CD14-positive monocyte (primary cell): Measurements from ENCODE around the gene SLC36A1. TPM values are rescaled to one million over a fixed set of nuclear protein-coding genes. Genes with fewer than 3 reads are reported as not detected.
A peak's percentile ranks its signal among the peaks of the same experiment; 100 is the strongest.

ENCODE experiments used
- DNase-seq, 3 donors: peaks; one replicate each; pipeline ENCODE4 v3.0.0-alpha.2; 2011 to 2022
- H2AFZ ChIP-seq: 2 replicates; pipeline ENCODE4 v1.6.0; 2012; ENCODE audit warnings: mild to moderate bottlenecking, low read depth, low read length, inconsistent platforms; ENCODE audit not compliant: insufficient read depth, poor library complexity, severe bottlenecking
- H3K27ac ChIP-seq, 2 donors: 1 replicate in 1 of 2; 2 replicates in 1 of 2; pipeline ENCODE4 v1.5.1; 2012 to 2013; ENCODE audit warnings: low read length in 2 of 2, control low read depth in 1 of 2, inconsistent platforms in 1 of 2, low read depth in 1 of 2, mild to moderate bottlenecking in 1 of 2
- H3K27me3 ChIP-seq, 2 donors: one replicate each; pipeline versions ENCODE4 v1.6.0 to v1.6.1; 2011 to 2013; ENCODE audit warnings: low read length in 2 of 2; ENCODE audit not compliant: control insufficient read depth in 2 of 2, insufficient read depth in 2 of 2
- H3K36me3 ChIP-seq, 2 donors: replicated peaks in 1 of 2; 1 replicate in 1 of 2; 2 replicates in 1 of 2; pipeline versions ENCODE4 v1.5.1 to v1.6.1; 2012 to 2013; ENCODE audit warnings: low read length in 2 of 2, control low read depth in 1 of 2, inconsistent platforms in 1 of 2, mild to moderate bottlenecking in 1 of 2; ENCODE audit not compliant: insufficient read depth in 2 of 2, control insufficient read depth in 1 of 2
- H3K4me1 ChIP-seq, 2 donors: 1 replicate in 1 of 2; 2 replicates in 1 of 2; pipeline versions ENCODE4 v1.5.1 to v1.6.1; 2012 to 2013; ENCODE audit warnings: low read length in 2 of 2, control low read depth in 1 of 2, inconsistent platforms in 1 of 2, mild to moderate bottlenecking in 1 of 2, moderate library complexity in 1 of 2; ENCODE audit not compliant: insufficient read depth in 2 of 2, control insufficient read depth in 1 of 2
- H3K4me2 ChIP-seq: replicated peaks from 2 replicates; pipeline ENCODE3; 2012; ENCODE audit warnings: low read length, moderate library complexity, mild to moderate bottlenecking; ENCODE audit not compliant: poor library complexity, severe bottlenecking; ENCODE audit errors: extremely low read depth
- H3K4me3 ChIP-seq, 3 experiments: fragments of 200-600 bp in 1 of 3; sonication (generic) in 1 of 3; replicated peaks in 1 of 3; 1 replicate in 2 of 3; 2 replicates in 1 of 3; pipeline ENCODE4 v1.5.1; 2011 to 2013; ENCODE audit warnings: low read length in 3 of 3, mild to moderate bottlenecking in 3 of 3, control low read depth in 2 of 3, low read depth in 2 of 3, inconsistent platforms in 1 of 3, moderate library complexity in 1 of 3
- H3K79me2 ChIP-seq: 2 replicates; pipeline ENCODE4 v1.6.0; 2012; ENCODE audit warnings: mild to moderate bottlenecking, control low read depth, inconsistent platforms, low read length, moderate library complexity; ENCODE audit not compliant: insufficient read depth
- H3K9ac ChIP-seq: 2 replicates; pipeline ENCODE4 v1.6.0; 2017; ENCODE audit warnings: low read length, mild to moderate bottlenecking; ENCODE audit not compliant: insufficient read depth, poor library complexity, severe bottlenecking
- H3K9me3 ChIP-seq, 2 donors: replicated peaks in 1 of 2; 1 replicate in 1 of 2; 2 replicates in 1 of 2; pipeline versions ENCODE4 v1.5.1 to v1.6.1; 2012 to 2013; ENCODE audit warnings: low read length in 2 of 2, control low read depth in 1 of 2; ENCODE audit not compliant: control insufficient read depth in 1 of 2, insufficient read depth in 1 of 2
- H4K20me1 ChIP-seq: 2 replicates; pipeline ENCODE4 v1.6.0; 2012; ENCODE audit warnings: mild to moderate bottlenecking, low read length, control low read depth, moderate library complexity; ENCODE audit not compliant: insufficient read depth
- H3K27ac Mint-ChIP-seq, 7 donors: one replicate each; pipeline ENCODE4 v1.8.0; 2020; ENCODE audit warnings: mild to moderate bottlenecking in 7 of 7, mixed read lengths in 7 of 7, moderate library complexity in 6 of 7, inconsistent platforms in 2 of 7
- H3K27me3 Mint-ChIP-seq, 3 donors: one replicate each; pipeline ENCODE4 v1.8.0; 2021 to 2022; ENCODE audit warnings: low read depth in 3 of 3, mild to moderate bottlenecking in 3 of 3, mixed read lengths in 3 of 3, moderate library complexity in 3 of 3, inconsistent platforms in 1 of 3
- H3K36me3 Mint-ChIP-seq, 2 donors: one replicate each; pipeline ENCODE4 v1.8.0; 2020; ENCODE audit warnings: mixed read lengths in 2 of 2, inconsistent platforms in 1 of 2, mild to moderate bottlenecking in 1 of 2
- H3K4me1 Mint-ChIP-seq: one replicate; pipeline ENCODE4 v1.8.0; 2020; ENCODE audit warnings: mild to moderate bottlenecking, mixed read lengths
- H3K4me3 Mint-ChIP-seq, 2 donors: one replicate each; pipeline ENCODE4 v1.8.0; 2020; ENCODE audit warnings: mild to moderate bottlenecking in 2 of 2, mixed read lengths in 2 of 2, moderate library complexity in 1 of 2
- H3K9me3 Mint-ChIP-seq, 7 donors: one replicate each; pipeline ENCODE4 v1.8.0; 2020 to 2022; ENCODE audit warnings: mixed read lengths in 7 of 7, mild to moderate bottlenecking in 6 of 7, moderate library complexity in 6 of 7, inconsistent platforms in 2 of 7
- WGBS: methylation state at CpG from one replicate; pipeline ENCODE4 v1.1.5; 2013; ENCODE audit warnings: missing lambda C conversion rate; ENCODE audit not compliant: insufficient coverage; 5-methylcytosine and 5-hydroxymethylcytosine counted together
- intact Hi-C, 2 donors: fragments of 100-400 bp; cut with micrococcal nuclease; formaldehyde crosslinking; loops; one replicate each; pipeline versions ENCODE4 v1.15.0 to v1.15.1; 2023
- polyA plus RNA-seq, 3 donors: library from polyadenylated mRNA; depleted of rRNA in 1 of 3; unstranded in 2 of 3; stranded (reverse) in 1 of 3; fragments of 300-500 nt in 2 of 3; fragments of >200 nt in 1 of 3; fragmentation: Illumina TruSeq in 2 of 3; gene quantifications; 1 replicate in 2 of 3; 2 replicates in 1 of 3; pipeline ENCODE4 v1.2.3, GENCODE V29; 2012 to 2021
- TF ChIP-seq, protein P1 (sequence below): fragments of 200-600 bp; IDR thresholded peaks from one replicate; pipeline ENCODE4 v1.8.0; 2022; ENCODE audit warnings: antibody characterized with exemption, mild to moderate bottlenecking

SLC36A1 gene
- polyA plus RNA-seq, 3 donors = 5.3 to 29.4 (median 6.8) TPM

DNA sequence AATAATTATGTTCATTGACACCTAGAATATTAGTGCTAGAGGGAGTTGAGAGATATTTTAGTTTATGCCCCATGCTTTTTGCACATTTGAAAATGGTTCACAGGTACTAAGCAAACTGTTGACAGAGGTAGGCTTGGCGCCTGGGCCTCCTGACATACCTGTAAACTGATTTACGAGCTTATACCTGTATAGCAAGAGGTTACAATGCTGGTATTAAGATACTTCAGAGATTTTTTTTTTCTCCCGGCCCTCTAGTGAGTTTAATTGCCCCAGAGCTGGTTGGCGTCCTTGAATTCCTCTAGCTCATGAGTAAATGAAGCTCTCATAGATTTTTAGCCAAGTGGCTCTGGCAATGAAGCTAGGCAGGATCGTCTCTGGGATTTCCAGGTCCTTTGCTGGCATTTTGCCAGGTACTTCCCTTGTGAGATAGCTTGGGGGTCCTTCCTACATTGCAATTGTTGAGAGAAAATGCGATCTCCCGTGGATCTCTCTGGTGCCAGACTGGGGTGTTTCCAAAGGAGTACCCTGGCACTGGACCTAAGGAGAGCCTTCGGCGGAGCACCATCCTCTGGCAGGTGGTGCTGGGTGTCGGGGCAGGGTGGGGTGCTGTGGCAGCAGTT lies 9.0 kb downstream of the SLC36A1 start:
- 91% methylated on average over 6 of the region's 10 CpGs for WGBS
- peaks cover 14% of the 10 kb centered on the region for H3K4me1 Mint-ChIP-seq
- TF ChIP-seq, protein P1, sequence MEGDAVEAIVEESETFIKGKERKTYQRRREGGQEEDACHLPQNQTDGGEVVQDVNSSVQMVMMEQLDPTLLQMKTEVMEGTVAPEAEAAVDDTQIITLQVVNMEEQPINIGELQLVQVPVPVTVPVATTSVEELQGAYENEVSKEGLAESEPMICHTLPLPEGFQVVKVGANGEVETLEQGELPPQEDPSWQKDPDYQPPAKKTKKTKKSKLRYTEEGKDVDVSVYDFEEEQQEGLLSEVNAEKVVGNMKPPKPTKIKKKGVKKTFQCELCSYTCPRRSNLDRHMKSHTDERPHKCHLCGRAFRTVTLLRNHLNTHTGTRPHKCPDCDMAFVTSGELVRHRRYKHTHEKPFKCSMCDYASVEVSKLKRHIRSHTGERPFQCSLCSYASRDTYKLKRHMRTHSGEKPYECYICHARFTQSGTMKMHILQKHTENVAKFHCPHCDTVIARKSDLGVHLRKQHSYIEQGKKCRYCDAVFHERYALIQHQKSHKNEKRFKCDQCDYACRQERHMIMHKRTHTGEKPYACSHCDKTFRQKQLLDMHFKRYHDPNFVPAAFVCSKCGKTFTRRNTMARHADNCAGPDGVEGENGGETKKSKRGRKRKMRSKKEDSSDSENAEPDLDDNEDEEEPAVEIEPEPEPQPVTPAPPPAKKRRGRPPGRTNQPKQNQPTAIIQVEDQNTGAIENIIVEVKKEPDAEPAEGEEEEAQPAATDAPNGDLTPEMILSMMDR = no peak
- Histone ChIP-seq H3K4me2 (no peak overlapping the region), H3K36me3 (peaks cover 39 to 71% of the 10 kb centered on the region in 2 donors), H3K4me3 (no peak overlapping the region), H3K9me3 (no peaks in the 10 kb centered on the region), H4K20me1 (peaks cover 87% of the 10 kb centered on the region), H3K9ac (no peak overlapping the region), H3K79me2 (peaks cover 94% of the 10 kb centered on the region), H3K4me1 (no peaks in the 10 kb centered on the region), H3K27ac (peak overlapping the region in 1 of 2 donors; percentile 1), H2AFZ (no peak overlapping the region), H3K27me3 (no peaks in the 10 kb centered on the region)
- intact Hi-C loops = no loop called here
- DNase-seq = no peak
- peaks cover 42 to 73% of the 10 kb centered on the region in 2 donors for H3K36me3 Mint-ChIP-seq
- peaks cover 0 to 2% (median 0%) of the 10 kb centered on the region in 7 donors for H3K9me3 Mint-ChIP-seq
- H3K4me3 Mint-ChIP-seq = no peak overlapping the region
- H3K27ac Mint-ChIP-seq = peak overlapping the region in 2 of 7 donors; percentile 8 to 27
- no peaks in the 10 kb centered on the region for H3K27me3 Mint-ChIP-seq

DNA sequence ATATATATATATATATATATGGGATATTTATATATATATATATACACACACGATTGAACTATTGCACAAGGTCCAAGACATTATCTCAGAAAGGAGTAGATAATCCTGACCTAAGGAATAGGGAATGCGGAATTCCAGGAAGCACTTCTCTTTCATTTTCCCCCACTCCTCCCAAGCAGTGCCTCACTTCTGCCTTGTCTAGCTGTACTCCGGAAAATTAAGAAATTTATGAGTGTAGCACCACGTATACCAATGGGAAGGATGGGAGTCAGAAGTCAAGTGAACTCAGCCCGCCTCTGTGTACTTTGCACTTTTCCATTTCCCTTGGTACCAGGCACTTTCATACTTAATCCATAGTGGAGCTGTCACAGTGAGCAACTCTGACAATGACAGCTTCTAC lies 10.9 kb downstream of the SLC36A1 start:
- TF ChIP-seq, protein P1 = no peak
- H3K9me3 ChIP-seq = no peaks in the 10 kb centered on the region
- H4K20me1 ChIP-seq = peaks cover 86% of the 10 kb centered on the region
- H3K4me1 ChIP-seq = no peaks in the 10 kb centered on the region
- no peak overlapping the region for H3K27ac ChIP-seq
- no peak overlapping the region for H3K4me2 ChIP-seq
- no peak overlapping the region for H3K4me3 Mint-ChIP-seq
- no peaks in the 10 kb centered on the region for H3K27me3 ChIP-seq
- H2AFZ ChIP-seq = no peak overlapping the region
- H3K9me3 Mint-ChIP-seq = no peaks in the 10 kb centered on the region
- H3K36me3 Mint-ChIP-seq = peaks cover 41 to 74% of the 10 kb centered on the region in 2 donors
- peaks cover 7% of the 10 kb centered on the region for H3K4me1 Mint-ChIP-seq
- intact Hi-C loops = no loop called here
- no peak overlapping the region for H3K9ac ChIP-seq
- no CpG with 5 or more reads among the region's 5 CpGs for WGBS
- no peak overlapping the region for H3K4me3 ChIP-seq
- H3K27me3 Mint-ChIP-seq = no peaks in the 10 kb centered on the region
- H3K36me3 ChIP-seq = peaks cover 40 to 75% of the 10 kb centered on the region in 2 donors
- DNase-seq = no peak
- H3K27ac Mint-ChIP-seq = no peak overlapping the region
- peaks cover 79% of the 10 kb centered on the region for H3K79me2 ChIP-seq
